ELR (cell line): Measurements from ENCODE around the gene DNAH8.

Source experiments
- DNase-seq: peaks from one replicate; pipeline ENCODE4 v3.0.0-alpha.2; 2015; ENCODE audit warnings: low read depth

Gene DNAH8

DNA sequence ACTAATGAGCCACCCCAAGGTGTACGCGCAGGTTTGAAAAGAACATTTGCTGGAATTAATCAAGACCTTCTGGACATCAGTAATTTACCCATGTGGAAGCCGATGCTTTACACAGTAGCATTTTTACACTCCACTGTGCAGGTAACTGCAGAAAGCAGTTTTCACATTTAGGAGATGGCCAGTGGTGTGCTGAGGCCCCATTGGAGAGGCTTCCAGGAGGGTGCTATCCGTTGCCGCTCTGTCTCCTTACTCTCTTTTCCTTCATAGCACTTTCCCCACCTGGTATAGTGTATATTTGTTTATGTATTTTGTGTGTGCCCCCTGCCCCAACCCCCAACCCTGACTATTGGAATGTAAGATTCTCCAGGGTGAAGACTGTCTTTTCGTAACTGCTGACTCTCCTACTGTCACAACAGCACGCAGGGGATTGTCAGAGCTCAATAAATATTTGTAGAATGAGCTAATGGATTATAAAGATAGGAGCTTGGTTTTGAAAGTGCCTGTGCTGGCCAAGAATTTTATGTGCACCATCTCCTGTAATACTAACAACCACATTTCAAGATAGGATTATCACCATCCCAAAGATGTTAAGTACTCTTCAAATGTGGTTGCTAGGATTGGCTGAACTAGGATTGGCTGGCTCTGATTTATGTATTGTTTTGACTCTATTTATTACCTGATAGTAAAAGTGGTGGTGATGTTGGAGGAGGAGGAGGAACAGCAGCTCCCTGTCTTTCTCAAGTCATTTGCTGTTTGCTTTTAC, 259.5 kb downstream of the DNAH8 start:
- no peak for DNase-seq

- DNase-seq: no peak
Measured at GRCh38 chr6:38975621-38976049, 260.5 kb downstream of the DNAH8 start.

GRCh38 chr6:38976051-38976450, 260.9 kb downstream of the DNAH8 start:
- DNase-seq: no peak

GRCh38 chr6:38976801-38977500, 261.8 kb downstream of the DNAH8 start:
- no peak for DNase-seq

GRCh38 chr6:38978139-38978704, 263.1 kb downstream of the DNAH8 start:
- no peak for DNase-seq

DNA sequence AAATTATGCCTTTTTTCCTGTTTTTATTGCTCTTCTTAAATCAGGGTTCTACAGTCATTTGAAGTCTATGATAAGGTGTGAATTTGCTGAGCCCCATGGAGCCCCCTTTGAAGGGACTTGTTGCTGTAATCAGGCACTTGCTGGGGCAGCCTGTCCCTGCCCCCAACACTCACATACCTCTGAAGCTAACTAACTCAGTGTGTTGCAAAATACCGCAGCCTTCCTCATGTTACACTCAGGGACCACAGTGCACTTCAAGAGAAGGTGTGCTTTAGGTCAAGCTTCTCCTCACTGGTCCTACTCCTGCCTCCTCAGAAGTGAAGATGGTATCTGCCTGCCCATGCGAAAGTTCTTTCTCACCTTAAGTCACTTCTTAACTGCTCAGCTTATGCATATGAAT, 267.4 kb downstream of the DNAH8 start:
- DNase-seq: no peak

DNA sequence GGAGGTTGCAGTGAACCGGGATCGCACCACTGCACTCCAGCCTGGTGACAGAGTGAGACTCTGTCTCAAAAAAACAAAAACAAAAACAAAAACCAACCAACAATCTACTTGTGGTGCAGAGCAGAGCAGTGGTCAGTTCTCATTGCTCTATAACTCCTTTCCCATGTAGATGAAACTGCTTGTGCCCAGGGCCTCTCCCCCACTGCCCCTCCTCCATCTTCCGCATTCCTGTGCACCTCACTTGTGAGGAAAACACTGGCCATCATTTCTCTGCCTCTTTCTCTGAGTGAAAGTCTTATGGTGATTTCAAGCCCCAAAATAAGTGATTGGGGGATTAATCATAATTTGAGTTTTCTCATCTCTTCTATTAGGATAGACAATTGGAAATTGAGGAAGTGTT, 269.6 kb downstream of the DNAH8 start:
- DNase-seq: no peak

DNA sequence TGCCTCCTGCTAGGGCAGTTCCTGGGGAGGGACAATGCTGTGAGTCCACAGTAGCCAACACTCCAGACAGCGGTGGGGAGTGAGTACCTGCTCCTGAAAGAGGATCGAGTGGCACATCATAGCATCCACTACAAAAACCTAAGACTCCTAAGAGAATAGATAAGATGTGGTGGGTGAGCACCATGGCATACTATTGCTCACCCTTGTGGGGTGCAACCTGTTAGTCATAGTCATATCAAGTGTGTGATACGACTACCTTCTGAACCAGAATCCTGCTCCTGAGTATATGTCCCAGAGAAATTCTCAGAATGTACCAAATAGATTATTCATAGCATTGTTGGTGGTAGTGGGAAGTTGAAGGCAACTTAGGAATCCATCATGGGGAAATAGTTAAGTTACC, 270.7 kb downstream of the DNAH8 start:
- DNase-seq: no peak

DNA sequence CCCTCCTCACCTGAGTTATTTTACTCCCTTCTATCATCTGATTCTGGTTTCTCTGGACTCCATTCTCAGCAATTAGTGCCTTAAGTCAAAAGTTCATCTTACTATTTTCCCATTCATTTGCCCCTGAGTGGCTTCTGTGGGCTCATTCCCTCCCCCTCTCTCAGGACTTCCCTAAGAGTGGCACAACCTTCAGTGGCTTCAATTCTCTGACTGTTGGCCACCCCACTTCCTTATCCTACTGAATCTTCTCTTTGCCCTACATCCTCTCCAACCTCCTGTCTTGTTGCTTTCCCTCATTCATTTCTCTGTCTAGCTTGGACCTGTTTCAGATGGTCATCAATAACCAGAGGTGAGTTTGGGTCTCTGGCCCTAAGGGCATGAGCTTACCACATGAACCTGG, 272.4 kb downstream of the DNAH8 start:
- DNase-seq: no peak

DNA sequence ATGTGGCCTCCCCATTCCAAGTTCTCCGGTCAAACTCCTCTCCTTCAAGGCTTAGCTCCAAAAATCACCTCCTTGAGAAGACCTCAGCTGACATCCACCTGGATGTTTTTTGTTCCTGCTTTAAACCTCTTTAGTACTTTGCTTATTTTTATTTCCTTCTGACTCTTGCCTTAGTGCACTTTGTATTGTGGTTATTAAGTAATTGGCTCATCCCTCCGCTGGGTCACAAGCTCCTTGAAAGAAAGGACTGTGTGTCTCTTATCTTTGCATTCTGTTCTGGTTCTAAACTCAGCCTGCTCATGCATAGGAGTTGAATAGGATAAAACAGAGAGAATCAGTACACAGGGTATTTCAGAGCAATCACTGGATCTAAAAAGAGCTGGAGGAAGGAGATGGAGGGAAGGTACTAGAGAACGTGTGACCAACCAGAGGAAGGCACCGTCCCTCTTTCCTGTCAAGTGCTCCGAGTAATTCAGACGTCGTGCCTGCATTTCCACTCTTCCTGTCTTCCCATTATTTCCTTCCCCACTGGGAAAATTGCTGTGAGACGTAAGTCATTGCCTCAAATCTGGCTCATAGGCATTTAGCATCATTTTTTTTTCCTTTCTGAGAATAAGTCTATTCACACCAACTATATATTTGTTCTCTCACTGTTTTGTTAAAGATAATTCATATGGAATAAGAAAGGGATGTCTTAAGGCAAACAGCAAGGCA, 273.8 kb downstream of the DNAH8 start:
- no peak for DNase-seq

DNA sequence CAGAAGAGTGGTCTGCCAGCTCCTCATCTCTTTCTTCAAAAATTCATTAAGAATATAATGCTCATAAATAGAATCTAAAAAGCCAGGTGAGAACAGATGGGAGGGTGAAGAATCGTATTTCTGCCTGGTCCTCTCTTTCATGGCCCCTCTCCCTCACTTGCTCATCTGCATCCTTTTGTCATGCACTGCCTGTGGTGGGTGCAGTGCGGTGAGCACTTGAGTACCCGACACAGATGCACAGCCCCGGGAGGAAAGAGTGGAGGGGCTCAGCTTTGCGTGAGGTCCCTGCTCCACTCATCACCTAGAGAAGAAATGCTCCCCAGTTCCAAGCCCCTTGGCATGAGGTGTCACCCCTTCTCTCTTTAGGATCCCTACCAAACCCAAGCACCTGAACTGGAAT, 275.4 kb downstream of the DNAH8 start:
- DNase-seq: no peak

GRCh38 chr6:38996676-38997075, 281.6 kb downstream of the DNAH8 start:
- DNase-seq: no peak

DNA sequence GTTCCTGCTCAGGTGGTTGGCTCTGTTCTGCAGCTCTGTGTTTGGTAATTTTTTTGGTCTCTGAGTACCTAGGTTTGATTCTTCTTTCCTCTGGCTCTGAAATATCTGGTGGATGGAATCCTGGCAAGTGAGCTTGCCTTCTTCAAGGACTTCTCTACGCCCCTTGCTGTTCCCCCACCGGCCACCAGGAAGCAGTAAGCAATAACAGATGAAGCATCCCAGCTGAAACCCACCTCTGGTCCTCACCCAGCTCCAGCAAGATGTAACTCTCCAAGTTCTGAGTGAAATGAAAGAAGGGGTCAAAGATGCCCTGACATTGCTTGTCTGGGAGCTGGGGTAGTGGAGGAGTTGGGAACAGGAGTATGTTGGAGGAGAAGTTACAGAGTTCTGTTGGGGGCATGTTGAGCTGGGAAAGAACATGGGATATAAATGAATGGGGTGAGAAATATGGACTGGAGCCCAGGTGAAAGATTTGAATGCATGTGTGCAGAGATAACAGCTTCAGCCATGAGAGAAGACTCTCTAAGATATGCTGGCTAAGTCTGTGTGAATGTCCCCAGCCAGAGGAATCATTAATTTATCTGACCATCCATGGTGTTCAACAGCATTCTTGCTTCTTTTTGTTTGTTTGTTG, 282.1 kb downstream of the DNAH8 start:
- peak; percentile 46 for DNase-seq

- DNase-seq: peak; percentile 6
Measured at GRCh38 chr6:39003072-39003471, 288.0 kb downstream of the DNAH8 start.

- no peak for DNase-seq
Measured at GRCh38 chr6:39003492-39003891, 288.4 kb downstream of the DNAH8 start.

DNA sequence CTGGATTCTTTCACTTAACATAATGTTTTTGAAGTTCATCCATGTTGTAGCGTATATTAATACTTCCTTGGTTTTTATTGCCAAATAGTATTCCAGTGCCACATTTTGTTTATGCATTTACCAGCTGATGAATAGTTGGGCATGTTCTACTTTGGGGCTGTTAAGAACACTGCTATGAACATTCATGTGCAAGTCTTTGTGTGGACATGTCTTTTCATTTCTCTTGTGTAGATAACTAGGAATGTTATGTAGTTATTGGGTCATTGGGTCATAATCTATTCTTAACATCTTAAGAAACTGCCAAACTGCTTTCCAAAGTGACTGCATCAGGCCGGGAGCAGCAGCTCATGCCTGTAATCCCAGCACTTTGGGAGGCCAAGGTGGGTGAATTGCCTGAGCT, 289.7 kb downstream of the DNAH8 start:
- no peak for DNase-seq

DNA sequence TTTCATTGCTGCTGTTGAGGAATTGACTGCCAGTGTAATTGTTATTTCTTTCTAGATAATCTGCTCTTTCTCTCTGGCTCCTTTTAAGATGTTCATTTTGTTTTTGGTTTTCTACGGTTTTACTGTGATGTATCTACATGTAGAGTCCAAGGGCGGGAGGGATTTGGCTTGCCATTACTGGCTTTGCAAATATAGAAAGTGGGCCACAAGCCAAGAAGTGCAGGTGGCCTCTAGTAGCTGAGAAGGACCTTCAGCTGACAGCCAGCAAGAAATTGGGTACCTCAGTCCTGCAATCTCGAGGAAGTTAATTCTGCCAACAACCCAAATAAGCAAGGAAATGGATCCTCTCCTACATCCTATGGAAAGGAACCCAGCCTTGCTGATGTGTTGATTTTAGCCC, 290.7 kb downstream of the DNAH8 start:
- no peak for DNase-seq

DNA sequence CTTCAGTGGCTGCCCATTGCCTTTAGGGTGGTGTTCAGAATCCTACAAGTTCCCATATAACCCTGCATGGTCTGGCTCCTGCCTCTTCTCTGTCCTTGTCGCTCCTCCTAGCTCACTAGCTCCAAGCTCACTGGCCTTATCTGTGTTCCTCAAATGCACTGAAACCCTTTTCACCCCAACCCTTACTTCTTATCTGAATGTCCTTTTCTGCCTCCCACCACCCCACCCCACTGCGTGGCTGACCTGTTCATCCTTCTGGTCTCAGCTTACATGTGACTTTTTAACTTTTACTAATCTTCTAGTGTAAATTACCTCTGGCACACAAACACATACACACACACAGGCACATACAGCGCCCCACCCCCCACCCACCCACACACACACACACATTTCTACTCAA, 292.5 kb downstream of the DNAH8 start:
- no peak for DNase-seq

DNA sequence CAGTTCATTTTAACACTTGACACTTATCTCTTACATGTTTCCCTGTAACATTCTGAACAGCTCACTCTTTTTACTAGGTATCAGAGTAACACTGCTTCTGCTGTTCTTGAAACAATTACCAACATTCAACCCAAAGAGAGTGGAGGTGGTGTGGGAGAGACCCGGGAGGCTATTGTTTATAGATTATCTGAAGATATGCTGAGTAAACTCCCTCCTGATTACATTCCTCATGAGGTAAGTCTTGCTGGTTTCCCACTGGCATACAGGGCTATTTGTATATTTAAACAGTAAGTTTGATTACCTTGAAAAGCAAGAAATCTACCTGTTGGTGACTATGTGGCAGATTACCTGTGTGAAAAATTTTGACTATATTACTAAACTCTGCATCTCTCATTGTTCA, 293.6 kb downstream of the DNAH8 start:
- DNase-seq: no peak

- DNase-seq: no peak
Measured at GRCh38 chr6:39009476-39009875, 294.4 kb downstream of the DNAH8 start.

DNA sequence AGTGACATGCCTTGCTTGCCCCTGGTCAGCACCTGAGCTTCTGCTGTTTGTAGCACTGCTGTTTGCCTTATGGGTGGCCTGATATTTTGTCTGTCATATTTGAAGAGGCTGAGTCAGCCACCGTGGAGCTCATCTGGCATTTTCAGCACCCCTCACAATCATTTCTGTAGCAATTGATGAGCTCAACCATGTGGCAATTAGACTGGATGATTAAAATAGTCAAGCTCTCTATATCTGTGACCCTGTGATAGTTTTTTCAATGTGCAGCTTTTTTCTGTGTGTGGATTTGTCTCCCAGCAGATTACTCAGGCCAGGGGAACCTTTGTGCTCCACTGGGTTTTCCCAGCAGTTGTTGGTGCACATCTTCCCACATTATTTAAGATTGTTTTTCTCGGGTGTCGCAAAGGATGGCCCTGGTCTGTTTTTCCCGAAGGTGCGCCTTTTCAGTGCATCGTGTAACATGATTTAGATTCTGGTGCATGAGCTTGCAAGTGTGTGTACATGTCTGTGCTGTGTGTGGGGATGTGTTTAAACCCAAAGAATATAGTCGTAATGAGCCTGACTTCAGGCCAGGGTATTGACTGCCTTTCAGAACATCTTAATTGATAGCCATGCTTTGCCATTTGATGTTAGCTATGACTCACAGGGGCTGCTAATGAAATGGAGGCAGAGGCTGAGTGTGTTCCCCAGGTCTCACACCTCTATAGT, 301.9 kb downstream of the DNAH8 start:
- DNase-seq: no peak

DNA sequence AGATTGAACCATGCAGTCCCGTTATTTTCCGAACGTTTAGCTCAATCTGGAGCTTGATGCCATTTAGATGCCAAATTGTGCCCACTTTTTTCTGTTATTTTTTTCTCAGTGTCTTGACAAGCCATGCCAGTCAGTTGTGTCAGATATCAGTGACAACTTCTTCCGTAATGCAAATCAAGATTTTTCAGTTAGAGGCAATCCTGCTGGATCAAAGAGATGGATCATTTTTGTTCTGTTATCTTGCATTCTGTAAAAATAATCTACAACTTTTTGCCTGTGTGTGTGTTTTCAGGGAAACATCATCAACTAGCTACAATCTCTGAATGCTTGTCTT, 302.4 kb downstream of the DNAH8 start:
- DNase-seq: no peak
